WERI-Rb-1 (cell line): ENCODE data around the gene OAT.

ENCODE experiments used
- DNase-seq: peaks from one replicate; pipeline ENCODE4 v3.0.0-alpha.2; 2020
- H3K27ac ChIP-seq: fragments of 250-450 bp; sonication (Bioruptor Pico); 2 replicates; pipeline ENCODE4 v1.5.1; 2020; ENCODE audit warnings: mild to moderate bottlenecking, moderate library complexity
- H3K27me3 ChIP-seq: fragments of 250-450 bp; sonication (Bioruptor Pico); 2 replicates; pipeline ENCODE4 v1.5.1; 2021; ENCODE audit warnings: mild to moderate bottlenecking, low read depth, moderate library complexity; ENCODE audit not compliant: insufficient read depth, severe bottlenecking
- H3K36me3 ChIP-seq: fragments of 250-450 bp; sonication (Bioruptor Pico); 2 replicates; pipeline ENCODE4 v1.5.1; 2020; ENCODE audit warnings: mild to moderate bottlenecking, moderate library complexity
- H3K4me3 ChIP-seq: 2 replicates; pipeline ENCODE4 v1.5.1; 2011; ENCODE audit warnings: low read depth, mild to moderate bottlenecking, control low read depth, low read length
- H3K9me3 ChIP-seq: fragments of 250-450 bp; sonication (Bioruptor Pico); 2 replicates; pipeline ENCODE4 v1.5.1; 2021; ENCODE audit warnings: mild to moderate bottlenecking, moderate library complexity; ENCODE audit not compliant: severe bottlenecking
- TF ChIP-seq, protein P1 (sequence below): IDR thresholded peaks from 2 replicates; pipeline ENCODE4 v1.5.1; 2011; ENCODE audit warnings: low read depth, mild to moderate bottlenecking, control low read depth, inconsistent platforms, low read length

The OAT gene

DNA sequence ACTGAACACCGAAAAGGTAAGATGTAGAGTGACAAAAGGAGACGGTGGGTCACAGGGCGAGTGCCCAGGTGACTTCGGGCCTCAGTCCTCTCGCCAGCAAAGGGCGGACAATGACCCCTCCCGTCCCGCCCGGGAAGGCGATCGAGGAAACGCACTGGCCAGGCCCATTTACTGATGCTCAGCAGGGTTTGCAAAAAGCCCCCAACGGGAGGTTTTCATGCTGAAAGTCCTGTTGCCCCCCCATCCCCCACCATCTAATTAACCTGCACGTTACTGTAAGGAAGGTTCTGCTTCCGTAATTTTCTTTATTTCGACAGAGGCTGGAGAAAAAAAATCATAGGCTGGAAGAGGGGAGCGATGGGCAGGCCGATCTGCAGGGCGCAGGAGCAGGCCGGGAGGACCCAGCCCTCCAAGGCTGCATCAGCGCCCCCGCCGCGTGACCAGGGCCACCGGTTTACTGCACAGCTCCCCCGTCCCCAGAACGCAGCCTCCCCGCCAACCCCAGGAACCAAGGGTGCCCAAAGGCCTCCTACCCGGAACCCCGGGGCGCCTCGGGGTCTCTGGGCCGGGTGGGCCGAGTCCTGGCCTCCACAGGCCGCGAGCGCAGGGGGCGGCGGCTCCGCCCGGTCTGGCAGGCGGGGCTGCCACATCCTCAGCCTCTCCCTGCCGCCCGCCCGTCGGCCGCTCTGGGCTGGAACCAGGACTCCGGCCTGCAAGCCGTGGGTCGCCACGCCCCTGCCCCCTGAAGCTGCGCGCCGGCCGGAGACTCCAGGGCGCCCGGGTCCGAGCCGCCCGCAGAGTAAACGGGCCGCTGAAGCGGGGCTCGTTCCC lies 613 bp downstream of the OAT start:
- Histone ChIP-seq H3K36me3 (no peaks in the 10 kb centered on the region), H3K4me3 (peak overlapping the region; percentile 79), H3K27ac (peak overlapping the region; percentile 68), H3K27me3 (no peaks in the 10 kb centered on the region), H3K9me3 (no peaks in the 10 kb centered on the region)
- TF ChIP-seq, protein P1, sequence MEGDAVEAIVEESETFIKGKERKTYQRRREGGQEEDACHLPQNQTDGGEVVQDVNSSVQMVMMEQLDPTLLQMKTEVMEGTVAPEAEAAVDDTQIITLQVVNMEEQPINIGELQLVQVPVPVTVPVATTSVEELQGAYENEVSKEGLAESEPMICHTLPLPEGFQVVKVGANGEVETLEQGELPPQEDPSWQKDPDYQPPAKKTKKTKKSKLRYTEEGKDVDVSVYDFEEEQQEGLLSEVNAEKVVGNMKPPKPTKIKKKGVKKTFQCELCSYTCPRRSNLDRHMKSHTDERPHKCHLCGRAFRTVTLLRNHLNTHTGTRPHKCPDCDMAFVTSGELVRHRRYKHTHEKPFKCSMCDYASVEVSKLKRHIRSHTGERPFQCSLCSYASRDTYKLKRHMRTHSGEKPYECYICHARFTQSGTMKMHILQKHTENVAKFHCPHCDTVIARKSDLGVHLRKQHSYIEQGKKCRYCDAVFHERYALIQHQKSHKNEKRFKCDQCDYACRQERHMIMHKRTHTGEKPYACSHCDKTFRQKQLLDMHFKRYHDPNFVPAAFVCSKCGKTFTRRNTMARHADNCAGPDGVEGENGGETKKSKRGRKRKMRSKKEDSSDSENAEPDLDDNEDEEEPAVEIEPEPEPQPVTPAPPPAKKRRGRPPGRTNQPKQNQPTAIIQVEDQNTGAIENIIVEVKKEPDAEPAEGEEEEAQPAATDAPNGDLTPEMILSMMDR = no peak
- DNase-seq = peak; percentile 66

DNA sequence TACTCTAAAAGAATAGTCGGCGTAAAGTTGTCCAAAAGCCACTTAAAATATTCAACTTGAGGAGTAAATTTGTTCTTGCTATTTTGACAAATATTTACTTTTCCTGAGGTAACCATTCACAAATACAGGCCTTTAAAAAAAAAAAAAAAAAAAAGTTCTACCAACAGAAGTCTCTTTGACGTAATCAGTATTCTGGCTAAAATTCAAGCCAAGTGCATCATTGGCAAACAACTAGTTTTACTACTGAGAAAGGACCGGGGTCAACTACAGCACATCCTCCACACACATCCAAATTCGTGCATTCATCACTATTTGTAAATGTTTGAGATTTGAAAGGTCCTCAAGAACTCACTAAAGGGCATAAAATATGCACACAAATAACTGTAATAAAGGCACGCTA lies 2.0 kb downstream of the OAT start:
- Histone ChIP-seq H3K27ac (no peak overlapping the region), H3K27me3 (no peaks in the 10 kb centered on the region), H3K4me3 (no peak overlapping the region), H3K36me3 (peaks cover 2% of the 10 kb centered on the region; the same call in 1 of the 2 replicates), H3K9me3 (no peaks in the 10 kb centered on the region)
- DNase-seq = no peak
- TF ChIP-seq, protein P1 = no peak

DNA sequence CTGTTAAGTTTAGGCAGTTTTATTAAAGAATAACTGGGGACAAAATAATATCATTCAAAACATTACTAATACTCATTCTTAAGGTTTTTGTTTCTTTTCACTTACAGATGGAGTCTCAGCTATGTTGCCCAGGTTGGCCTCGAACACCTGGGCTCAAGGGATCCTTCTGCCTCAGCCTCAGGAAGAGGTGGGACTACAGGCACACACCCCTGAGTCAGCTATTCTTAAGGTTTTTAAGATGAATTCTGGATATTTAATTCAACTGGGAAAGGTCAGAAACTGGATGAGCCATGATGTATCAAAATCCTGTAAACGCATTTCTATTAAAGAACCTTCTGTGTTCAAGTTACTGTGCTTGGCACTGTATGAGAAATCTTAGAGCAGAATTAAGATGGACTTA lies 3.5 kb downstream of the OAT start:
- Histone ChIP-seq H3K9me3 (no peaks in the 10 kb centered on the region), H3K27ac (no peak overlapping the region), H3K36me3 (peaks cover 11% of the 10 kb centered on the region; the same call in 1 of the 2 replicates), H3K27me3 (no peaks in the 10 kb centered on the region), H3K4me3 (no peak overlapping the region)
- no peak for DNase-seq
- TF ChIP-seq, protein P1 = no peak

DNA sequence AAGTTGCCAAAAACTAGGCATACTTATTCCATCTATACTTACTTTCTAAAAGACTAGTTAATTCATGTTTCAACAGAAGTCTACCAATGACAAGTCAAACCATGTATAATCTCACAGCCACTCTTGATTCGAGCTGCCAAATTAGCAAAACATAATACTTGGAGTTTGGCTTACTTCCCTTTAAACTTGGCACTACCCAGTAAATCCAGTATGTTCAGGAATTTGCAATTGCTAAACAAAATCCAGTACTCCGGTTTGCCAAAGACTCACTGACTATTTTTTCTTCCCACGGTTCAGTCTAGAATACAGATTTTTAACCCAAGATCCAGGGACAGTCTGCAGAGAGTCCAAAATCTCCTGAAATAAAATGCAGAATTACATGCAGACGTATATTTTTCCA lies 4.6 kb downstream of the OAT start:
- TF ChIP-seq, protein P1 = no peak
- Histone ChIP-seq H3K9me3 (no peaks in the 10 kb centered on the region), H3K4me3 (no peak overlapping the region), H3K27ac (no peak overlapping the region), H3K36me3 (peaks cover 16% of the 10 kb centered on the region; the same call in 1 of the 2 replicates), H3K27me3 (no peaks in the 10 kb centered on the region)
- DNase-seq = no peak

DNA sequence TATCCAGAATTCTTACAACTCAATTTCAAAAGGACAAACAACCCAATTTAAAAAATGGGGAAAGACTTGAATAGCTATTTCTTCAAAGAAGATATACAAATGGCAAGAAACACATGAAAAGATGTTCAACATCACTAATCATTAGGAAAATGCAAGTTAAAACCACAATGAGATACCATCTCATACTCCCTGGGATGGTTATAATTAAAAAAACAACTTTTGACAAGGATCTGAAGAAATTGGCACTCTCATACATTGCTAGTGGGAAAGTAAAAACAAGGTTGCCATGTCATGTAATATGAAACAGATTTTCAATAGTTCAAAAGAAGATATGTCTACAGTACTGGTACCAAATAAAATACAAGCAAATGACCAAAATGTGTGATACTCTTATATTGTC lies 9.0 kb downstream of the OAT start:
- Histone ChIP-seq H3K27ac (no peak overlapping the region), H3K36me3 (peaks cover 44% of the 10 kb centered on the region), H3K9me3 (no peaks in the 10 kb centered on the region), H3K4me3 (no peak overlapping the region), H3K27me3 (no peaks in the 10 kb centered on the region)
- TF ChIP-seq, protein P1 = no peak
- DNase-seq = no peak
